K562 treated with DMSO at 1 percent for 12 hours (cell line): Measurements from ENCODE around the gene COPB2. TPM values are rescaled to one million over a fixed set of nuclear protein-coding genes. Genes with fewer than 3 reads are reported as not detected.

Experiments
- total RNA-seq: library from RNA; unstranded; fragments of 300-600 nt; gene quantifications from 2 replicates; pipeline ENCODE4 v1.2.3, GENCODE V29; 2022; ENCODE audit not compliant: insufficient read depth

The COPB2 gene
- total RNA-seq: 65.5 and 156 TPM in 2 replicates

DNA sequence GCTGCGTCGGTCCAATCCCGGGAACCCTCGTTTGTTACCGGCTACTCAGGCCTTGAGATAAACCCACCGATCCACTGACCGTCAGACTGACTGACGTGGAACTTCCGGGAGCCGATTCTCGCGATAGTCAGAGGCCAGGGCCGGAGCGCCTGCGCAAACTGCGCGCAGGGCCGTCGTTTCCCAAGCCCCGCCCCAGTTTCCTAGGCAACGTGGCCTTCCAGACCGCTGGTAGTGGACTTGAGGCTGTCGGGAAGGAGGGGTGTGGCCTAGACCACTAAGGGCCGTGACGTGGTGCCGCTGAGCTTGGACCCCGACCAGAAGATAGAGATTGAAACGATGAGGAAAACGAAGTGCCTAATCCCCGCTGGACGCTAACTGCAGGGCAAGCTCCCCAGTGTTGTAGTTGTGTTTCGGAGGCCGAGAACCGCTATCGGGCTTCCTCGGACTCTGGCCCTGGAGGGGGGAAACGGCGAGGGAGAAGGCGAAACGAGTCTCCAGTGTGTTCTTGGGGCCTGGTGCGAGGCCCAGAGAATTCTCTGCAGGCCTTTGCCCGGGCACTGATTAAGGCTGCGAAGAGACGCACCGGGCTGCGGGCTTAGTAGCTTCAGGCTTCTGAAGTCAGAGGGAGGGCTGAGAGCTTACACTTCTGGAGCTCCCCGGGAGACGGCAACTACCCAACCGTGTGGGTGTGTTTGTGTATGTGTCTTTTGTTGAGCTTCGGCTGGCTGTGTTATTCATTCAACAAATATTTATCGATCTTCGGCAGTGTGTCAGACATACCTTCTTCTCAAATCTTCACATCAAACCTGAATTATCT, at the start of gene COPB2:
Gene COPB2 (minus strand): TSS at position 96 of the 817 bp plus-strand sequence. CDS start 97 bp downstream, outside the sequence.

DNA sequence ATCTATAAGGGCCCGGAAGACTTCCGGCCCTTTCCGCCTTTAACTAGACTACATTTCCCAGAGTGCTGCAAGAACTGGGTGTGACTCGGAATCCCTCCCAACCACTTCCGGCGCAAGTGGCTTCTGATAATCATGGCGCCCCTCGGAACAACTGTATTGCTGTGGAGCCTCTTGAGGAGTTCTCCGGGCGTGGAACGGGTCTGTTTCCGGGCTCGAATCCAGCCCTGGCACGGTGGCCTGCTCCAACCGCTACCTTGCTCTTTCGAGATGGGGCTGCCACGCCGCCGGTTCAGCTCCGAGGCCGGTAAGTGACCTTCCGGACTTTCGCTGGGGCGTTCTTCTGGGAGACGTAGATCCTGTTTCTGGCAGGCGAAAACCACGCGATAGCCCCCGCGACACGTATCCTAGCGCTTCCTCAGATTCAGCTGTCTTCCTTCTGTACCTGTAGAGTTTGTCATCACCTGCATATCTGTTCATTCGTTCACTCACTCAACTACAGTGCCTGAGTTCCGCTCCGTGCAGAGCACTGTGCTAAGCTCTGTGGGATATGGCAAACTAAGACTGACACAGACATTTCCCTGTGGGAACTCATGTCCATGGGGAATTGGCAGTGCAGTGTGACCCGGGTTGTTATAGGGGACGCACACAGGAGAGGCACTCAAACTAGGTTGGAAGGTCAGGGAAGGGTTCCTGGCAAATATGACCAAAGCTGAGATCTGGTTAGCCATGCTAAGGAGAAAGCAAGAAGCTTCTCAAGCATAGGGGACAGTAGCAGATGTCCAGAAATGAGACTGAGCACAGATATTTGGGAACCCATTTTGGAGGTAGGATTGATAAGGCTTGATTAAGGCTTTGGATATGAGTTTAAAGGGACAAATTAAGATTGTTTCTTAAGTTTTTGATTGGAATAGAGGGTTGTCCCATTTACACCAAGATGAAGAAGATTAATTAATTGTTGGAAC, 45.3 kb downstream of the COPB2 start, which contains the start of gene MRPS22:
Gene MRPS22 (plus strand): TSS at position 126 of the 962 bp plus-strand sequence. CDS start 7 bp downstream, at position 133.

Other genes with a start within 250 kb of the COPB2 start
- gene MRPS22, start 45.6 kb downstream of the COPB2 start, total RNA-seq: 47.1 and 57.8 TPM in 2 replicates
- gene RBP2, start 86.9 kb upstream of the COPB2 start, total RNA-seq: not detected in 2 replicates
- gene RBP1, start 150.1 kb upstream of the COPB2 start, total RNA-seq: not detected in 2 replicates